ENCODE data around the gene ADAMTS6.

The ADAMTS6 gene

DNA sequence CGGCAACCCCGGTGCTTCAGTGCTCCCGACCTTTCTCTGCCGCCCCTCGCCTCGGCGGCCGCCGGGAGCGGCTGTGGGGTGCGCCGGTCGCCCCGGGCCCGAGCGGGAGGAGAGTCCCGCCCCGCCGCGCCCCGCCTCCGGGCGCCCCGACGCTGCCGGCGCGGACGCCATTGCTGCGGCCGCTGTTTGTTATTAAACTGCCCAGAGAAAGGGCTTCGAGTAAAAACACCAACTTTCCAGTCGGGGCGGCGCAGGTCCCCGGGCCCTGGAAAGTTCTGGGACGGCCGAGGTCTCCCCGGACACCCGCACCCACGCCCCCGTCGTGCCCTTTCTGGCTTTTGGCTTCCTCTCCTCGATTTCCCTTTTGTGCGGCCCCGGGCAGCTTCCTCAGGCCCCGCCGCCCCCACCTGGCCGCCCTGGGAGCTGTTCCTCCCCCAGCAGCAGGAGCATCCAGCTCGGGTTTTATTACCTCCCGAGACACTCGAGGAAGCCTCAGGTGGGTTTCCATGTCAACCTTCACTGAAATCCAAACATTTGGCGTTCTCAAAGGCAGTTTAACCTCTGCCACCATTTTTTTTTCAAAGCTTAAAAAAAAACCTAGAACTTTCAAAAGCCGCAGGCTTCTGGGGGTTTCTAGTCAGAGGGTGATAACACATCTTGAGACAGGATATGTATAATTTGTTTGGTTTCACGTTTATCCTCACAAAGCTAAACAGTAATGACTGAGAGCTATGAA, 378.6 kb downstream of the ADAMTS6 start:
- no peak for FAIRE-seq

DNA sequence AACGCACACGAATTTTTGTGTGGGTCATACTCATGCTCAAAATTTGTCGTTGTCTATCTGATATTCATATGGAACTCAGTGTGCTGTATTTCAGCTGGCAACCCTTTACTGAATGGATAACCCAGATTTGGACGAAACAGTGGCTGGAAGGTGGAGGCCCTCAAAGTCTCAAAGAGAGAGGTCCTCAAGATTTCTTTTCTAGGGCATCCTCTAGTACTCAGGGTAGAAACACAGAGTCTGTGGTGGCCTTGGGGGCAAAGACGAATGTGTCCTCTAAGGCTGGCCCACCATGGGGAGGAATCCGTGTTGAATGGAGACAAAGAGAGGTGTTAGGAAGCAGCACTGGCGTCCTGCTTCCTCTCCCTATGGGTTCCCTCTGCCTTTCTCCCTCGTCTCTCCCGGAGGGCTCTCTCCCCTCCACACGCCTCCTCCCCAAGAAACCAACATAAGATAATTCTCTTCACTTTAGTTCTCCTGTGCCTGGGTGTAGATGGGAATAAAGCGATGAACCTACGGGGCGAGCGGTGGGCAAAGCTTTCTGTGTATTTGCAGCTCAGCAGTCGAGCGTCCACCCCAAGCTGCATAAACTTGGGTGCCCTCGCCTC, 379.2 kb downstream of the ADAMTS6 start:
- FAIRE-seq, result no peak

GRCh38 chr5:65101632-65102100, 380.1 kb downstream of the ADAMTS6 start:
- no peak for FAIRE-seq

GRCh38 chr5:65100911-65101631, 380.6 kb downstream of the ADAMTS6 start:
- FAIRE-seq, result no peak

Measured in endometrium (tissue), 2 donors.